Measurements from ENCODE around the gene ADPRS.

Gene ADPRS

GRCh38 chr1:36133484-36133883, 44.8 kb downstream of the ADPRS start:
- DNase-seq (ENCODE audit: low spot score) = peak; percentile 12

DNA sequence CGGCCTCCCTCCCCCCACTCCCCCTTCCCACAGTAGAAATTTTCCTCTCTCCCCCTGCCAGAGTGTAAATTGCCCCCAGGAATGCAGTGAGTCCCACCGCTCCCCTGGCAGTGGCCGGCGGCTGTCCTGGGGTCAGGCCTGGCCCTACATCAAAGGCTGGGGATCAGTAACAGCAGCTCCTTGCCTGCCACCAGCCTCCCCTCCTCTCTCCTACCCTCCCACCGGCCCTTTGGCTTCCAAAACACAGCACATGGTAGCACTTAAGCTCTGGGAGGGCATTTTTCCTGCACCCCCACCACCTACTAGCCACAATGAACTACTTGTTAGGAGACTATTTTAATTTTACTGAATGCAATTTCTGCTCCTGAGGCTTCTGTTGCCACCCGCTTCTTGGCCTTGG, 45.3 kb downstream of the ADPRS start:
- peak; percentile 26 for DNase-seq (ENCODE audit: low spot score)

DNA sequence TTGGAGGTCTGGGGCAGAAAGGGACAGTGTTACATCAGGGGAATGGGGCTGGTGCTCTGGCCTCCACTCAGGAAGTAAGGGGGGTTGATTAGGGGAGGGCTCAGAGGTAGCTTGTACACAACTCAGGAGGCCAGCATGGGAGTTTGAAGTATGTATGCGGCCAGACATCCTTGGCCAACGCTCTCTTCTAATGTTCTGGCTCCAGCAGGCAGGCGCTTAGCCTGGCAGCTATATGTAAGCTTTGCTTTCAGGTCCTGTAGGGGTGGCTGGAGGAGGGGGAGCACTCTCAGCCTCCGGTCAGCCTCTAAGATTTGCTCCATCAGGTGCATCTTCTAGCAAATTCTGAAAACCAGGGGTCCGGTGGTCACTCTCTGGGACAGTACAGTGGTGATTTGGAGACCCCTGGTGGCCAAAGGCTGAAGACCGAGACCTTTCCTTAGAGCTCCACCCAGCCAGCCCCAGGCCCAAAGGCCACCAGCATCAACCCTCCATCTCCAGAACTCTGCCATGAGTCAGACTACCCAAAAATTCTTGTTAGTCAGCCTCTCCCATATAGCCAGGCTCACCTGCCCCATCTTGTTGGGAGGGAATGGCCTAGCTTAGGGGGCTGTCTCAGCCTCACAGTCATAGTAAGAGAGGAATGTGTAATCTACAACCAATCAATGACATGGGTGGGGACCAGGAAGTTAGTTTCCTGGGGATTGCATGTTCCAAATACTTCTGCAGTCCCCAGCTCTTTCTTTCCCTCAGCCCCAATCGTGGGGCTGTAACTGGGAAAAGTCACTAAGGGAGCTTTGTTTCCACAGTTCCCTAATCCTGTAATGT, 46.0 kb downstream of the ADPRS start:
- peak; percentile 89 for DNase-seq (ENCODE audit: low spot score)

DNA sequence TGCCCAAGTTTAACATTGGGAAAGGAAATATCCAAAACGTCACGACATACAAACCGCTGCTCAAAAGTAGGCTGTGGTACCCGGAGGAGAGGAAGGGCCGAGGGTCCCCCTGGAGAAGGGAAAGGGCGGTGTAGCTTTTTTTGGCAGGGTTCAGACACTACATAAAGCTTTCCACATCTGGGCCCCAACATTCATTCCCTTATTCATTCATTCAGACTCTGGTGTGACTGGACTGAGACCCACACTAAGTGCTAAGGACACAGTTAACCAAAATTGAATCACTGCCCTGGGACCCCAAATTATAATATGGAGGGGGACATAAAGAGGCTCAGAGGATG, 46.6 kb downstream of the ADPRS start:
- DNase-seq (ENCODE audit: low spot score) = no peak

DNA sequence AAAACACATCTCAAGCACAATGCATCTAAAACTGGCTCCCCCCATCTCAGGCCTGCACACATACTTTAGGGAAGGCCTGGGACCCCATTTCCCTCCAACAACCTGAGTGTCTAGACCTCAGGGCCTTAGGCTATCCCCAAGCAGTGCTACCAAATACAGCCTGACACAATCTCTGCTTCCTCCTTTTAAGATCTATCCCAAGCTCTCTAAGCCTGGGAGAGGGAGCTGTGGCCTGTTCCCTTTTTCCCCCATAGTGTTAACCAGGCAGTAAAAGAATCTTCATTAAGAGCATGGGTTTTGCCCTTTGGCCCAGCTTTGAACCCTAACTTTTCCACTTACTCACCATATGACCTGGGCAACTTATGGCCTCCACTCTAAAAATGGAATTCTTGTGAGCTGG, 47.1 kb downstream of the ADPRS start:
- peak; percentile 1 for DNase-seq (ENCODE audit: low spot score)

- DNase-seq (ENCODE audit: low spot score) = peak; percentile 3
These were observed 47.8 kb downstream of the ADPRS start for GRCh38 chr1:36136535-36136934.

DNA sequence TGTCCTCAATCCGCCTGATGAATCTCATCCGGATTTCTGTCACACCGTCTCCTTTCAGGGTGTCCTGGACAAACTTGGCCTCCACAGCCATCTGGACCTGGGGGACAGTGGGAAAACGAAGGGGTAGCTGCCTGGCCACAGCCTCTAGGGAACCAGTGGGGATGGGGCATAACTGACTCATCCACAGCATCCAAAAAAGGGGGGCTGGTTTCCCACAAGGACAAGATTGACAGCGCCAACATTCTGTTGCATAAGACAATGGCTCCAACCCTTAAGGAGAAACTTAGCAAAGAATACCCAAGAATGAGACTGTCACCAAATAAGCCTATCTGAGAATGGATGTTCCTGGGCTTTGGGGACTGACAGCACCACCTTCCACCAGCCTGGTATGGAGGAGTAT, 48.5 kb downstream of the ADPRS start:
- DNase-seq (ENCODE audit: low spot score) = peak; percentile 1

DNA sequence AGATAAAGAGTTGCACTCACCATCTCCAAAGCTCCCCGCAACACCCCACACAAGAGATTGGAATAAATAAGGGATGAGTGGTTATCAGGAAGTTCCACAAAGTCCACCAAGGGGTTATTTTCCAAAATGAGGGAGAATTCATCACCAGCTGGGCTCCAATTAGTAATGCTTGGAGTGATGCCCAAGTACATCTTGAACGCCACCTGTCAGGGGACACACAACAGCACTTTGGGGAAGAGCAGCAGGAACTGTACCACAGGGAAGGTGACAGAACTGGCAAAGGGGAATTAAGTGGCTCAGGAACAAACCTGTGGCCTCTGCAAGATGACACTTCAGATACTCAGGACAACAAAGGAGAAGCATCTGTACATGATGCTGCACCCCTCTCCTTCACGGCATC, 49.1 kb downstream of the ADPRS start:
- peak; percentile 1 for DNase-seq (ENCODE audit: low spot score)

DNA sequence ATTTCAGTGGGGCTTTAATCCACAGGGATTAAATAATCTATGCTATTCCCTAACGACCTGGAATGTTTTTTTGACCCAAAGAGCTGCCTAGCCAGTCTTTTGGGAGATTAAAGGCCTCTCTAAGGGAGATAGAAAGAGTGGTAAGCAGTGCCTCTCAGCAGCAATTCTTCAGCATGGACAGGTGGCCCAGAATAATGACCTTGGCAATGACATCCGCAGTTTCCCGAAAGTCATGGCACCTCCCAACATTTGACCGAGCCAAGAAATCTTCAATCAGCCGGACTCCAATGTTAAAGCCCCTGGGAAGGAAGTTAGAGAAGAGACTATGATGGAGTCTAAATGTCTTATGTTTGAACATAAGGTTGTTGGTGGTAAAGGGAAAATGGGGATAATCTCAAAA, 50.8 kb downstream of the ADPRS start:
- DNase-seq (ENCODE audit: low spot score) = no peak

GRCh38 chr1:36142121-36142520, 53.4 kb downstream of the ADPRS start:
- peak; percentile 2 for DNase-seq (ENCODE audit: low spot score)

DNA sequence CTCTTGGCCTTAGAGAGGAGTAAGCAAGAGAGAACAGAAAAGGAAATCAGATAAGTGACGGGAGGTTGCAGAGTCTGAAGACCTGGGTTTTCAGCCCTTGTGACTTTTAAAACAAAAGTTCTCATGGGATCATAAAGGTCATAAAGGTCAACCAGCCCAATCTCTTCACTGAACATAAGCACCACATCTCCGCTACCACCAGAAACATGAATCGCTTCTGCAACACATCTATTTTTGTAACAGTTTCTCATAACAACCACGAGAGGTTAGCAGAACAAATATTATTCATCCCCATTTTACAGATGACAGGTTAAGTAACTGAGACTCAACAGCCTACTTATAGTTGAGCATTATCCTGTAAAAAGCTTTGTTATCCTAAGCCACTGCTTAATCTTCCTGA, 54.7 kb downstream of the ADPRS start:
- no peak for DNase-seq (ENCODE audit: low spot score)

All from iPS-NIHi11 (cell line).